Upper lobe of right lung (tissue), 1 donor: ENCODE measurements around the gene ARID3B. TPM values are rescaled to one million over a fixed set of nuclear protein-coding genes. Genes with fewer than 3 reads are reported as not detected.

Experiments used
- ATAC-seq: fragments of 200-7000 bp; cut with Tn5 transposase; one replicate; pipeline ENCODE4 v1.9.1; 2020; ENCODE audit warnings: mild to moderate bottlenecking, moderate library complexity
- DNase-seq: peaks from one replicate; pipeline ENCODE4 v3.0.0-alpha.2; 2020
- H3K27ac ChIP-seq: fragments of 200-600 bp; one replicate; pipeline ENCODE4 v1.8.0; 2022
- H3K27me3 ChIP-seq: fragments of 200-600 bp; one replicate; pipeline ENCODE4 v1.8.0; 2022; ENCODE audit warnings: mild to moderate bottlenecking
- H3K36me3 ChIP-seq: fragments of 200-600 bp; one replicate; pipeline ENCODE4 v1.8.0; 2022
- H3K4me1 ChIP-seq: fragments of 200-600 bp; one replicate; pipeline ENCODE4 v1.8.0; 2022
- H3K4me3 ChIP-seq: fragments of 200-600 bp; one replicate; pipeline ENCODE4 v1.8.0; 2022; ENCODE audit warnings: mild to moderate bottlenecking
- H3K9me3 ChIP-seq: fragments of 200-600 bp; one replicate; pipeline ENCODE4 v1.8.0; 2022
- intact Hi-C: fragments of 100-400 bp; cut with DNase I; formaldehyde crosslinking; loops from one replicate; pipeline ENCODE4 v1.11.0; 2022
- total RNA-seq: library from RNA; stranded (reverse); fragmentation: NEBNext Ultra II Directional; extraction: Animal tissue kit (Norgen Biotek cat#: 25700); gene quantifications from one replicate; pipeline ENCODE4 v1.2.1, GENCODE V29; 2021
- TF ChIP-seq, protein P1 (sequence below): fragments of 200-600 bp; IDR thresholded peaks from one replicate; pipeline ENCODE4 v1.8.0; 2022; ENCODE audit warnings: antibody characterized with exemption
- donor health status: DM: no; HTN: yes; CAD: no; lungs with severe emphysema.

The ARID3B gene
- total RNA-seq, 1 donor from 2014 or later = 10.7 TPM

DNA sequence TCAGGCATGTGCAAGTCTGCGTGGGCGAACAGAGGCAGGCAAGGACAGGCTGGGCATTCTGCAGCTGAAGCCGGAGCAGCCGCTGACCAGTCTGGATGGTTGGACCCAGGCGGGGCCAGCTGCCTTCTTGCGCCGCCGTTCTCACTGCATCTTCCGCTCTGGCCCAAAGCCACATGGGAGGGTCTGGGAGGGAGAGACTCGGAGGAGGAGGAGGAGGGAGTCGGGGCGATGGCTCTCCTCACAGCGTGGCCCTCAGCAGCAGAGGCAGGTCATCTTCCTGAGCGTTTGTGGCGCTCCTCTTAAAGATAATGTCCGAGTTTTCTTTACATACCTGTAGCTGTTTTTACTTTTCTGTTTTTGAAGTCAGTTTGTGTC lies 80.5 kb downstream of the ARID3B start:
- intact Hi-C loops = no loop called here
- DNase-seq = peak; percentile 53
- Histone ChIP-seq H3K4me3 (no peak overlapping the region), H3K9me3 (no peaks in the 10 kb centered on the region), H3K27ac (no peak overlapping the region), H3K27me3 (no peaks in the 10 kb centered on the region), H3K36me3 (peaks cover 77% of the 10 kb centered on the region), H3K4me1 (peaks cover 50% of the 10 kb centered on the region)
- TF ChIP-seq, protein P1, sequence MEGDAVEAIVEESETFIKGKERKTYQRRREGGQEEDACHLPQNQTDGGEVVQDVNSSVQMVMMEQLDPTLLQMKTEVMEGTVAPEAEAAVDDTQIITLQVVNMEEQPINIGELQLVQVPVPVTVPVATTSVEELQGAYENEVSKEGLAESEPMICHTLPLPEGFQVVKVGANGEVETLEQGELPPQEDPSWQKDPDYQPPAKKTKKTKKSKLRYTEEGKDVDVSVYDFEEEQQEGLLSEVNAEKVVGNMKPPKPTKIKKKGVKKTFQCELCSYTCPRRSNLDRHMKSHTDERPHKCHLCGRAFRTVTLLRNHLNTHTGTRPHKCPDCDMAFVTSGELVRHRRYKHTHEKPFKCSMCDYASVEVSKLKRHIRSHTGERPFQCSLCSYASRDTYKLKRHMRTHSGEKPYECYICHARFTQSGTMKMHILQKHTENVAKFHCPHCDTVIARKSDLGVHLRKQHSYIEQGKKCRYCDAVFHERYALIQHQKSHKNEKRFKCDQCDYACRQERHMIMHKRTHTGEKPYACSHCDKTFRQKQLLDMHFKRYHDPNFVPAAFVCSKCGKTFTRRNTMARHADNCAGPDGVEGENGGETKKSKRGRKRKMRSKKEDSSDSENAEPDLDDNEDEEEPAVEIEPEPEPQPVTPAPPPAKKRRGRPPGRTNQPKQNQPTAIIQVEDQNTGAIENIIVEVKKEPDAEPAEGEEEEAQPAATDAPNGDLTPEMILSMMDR = no peak
- ATAC-seq = no peak

DNA sequence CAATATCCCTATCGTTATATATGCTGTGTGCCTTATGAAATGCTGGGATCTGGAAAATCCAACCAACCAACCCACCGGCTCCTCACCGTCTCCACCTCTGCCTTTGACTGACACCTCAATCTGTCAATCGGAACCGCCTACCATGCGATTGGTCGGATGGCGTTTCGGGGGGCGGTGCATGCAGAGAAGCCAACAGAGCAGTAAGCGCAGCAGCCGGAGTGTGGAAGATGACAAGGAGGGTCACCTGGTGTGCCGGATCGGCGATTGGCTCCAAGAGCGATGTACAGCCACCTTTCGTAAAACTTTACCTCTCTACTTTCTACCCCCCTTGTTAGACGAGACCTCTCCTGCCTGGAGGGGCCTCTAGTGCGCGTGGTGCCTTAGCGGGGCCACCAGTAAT lies 80.9 kb downstream of the ARID3B start:
- H3K4me3 ChIP-seq = no peak overlapping the region
- intact Hi-C loops = no loop called here
- H3K27me3 ChIP-seq = no peaks in the 10 kb centered on the region
- no peak overlapping the region for H3K27ac ChIP-seq
- TF ChIP-seq, protein P1 = no peak
- peaks cover 46% of the 10 kb centered on the region for H3K4me1 ChIP-seq
- no peak for ATAC-seq
- H3K9me3 ChIP-seq = no peaks in the 10 kb centered on the region
- peaks cover 81% of the 10 kb centered on the region for H3K36me3 ChIP-seq
- peak; percentile 61 for DNase-seq

DNA sequence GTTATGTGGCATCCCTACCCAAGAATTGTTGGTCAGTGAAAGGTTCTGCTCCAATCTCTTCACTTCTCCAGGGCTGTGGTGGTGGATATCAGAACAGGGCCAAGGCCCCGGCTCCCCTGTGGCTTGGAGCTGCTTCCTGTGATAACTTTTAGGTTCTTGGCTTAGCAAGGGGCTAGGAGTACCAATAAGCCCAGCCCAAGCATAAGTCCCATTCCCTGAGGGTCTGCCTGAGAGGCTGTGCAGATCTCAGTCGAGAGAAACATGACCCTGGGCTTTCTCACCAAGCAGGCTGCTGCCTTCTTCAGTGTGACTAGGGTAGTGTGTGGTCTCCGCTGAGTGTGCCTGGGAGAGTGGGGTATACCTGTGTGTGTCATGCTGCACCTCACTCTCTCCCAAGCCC lies 81.7 kb downstream of the ARID3B start:
- intact Hi-C loops = no loop called here
- Histone ChIP-seq H3K9me3 (no peaks in the 10 kb centered on the region), H3K4me3 (no peak overlapping the region), H3K27ac (no peak overlapping the region), H3K27me3 (no peaks in the 10 kb centered on the region), H3K36me3 (peaks cover 90% of the 10 kb centered on the region), H3K4me1 (peaks cover 38% of the 10 kb centered on the region)
- no peak for ATAC-seq
- DNase-seq = no peak
- TF ChIP-seq, protein P1 = no peak

GRCh38 chr15:74624020-74624602 lies 83.1 kb downstream of the ARID3B start:
- H3K4me1 ChIP-seq = peaks cover 28% of the 10 kb centered on the region
- H3K9me3 ChIP-seq = no peaks in the 10 kb centered on the region
- TF ChIP-seq, protein P1 = no peak
- intact Hi-C loops = no loop called here
- ATAC-seq = peak; percentile 63
- no peaks in the 10 kb centered on the region for H3K27me3 ChIP-seq
- no peak overlapping the region for H3K4me3 ChIP-seq
- no peak overlapping the region for H3K27ac ChIP-seq
- peaks cover 100% of the 10 kb centered on the region for H3K36me3 ChIP-seq
- peak; percentile 64 for DNase-seq

DNA sequence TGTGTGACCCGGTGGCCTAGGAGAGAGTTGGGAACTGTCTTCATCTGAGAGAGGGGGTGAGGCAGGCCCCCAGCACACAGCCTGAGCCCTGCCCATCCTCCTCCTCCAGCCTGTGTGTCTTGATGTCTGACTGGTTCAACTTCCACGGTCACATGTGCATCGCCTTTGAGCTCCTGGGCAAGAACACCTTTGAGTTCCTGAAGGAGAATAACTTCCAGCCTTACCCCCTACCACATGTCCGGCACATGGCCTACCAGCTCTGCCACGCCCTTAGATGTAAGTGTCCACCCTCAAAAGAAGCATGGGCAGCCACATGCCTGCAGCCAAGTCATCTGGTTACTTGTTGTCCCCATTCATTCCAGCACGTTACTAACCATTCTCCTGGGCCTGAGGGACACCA lies 84.7 kb downstream of the ARID3B start:
- Histone ChIP-seq H3K27me3 (no peaks in the 10 kb centered on the region), H3K36me3 (peaks cover 100% of the 10 kb centered on the region), H3K27ac (no peak overlapping the region), H3K9me3 (no peaks in the 10 kb centered on the region), H3K4me1 (peaks cover 19% of the 10 kb centered on the region), H3K4me3 (no peak overlapping the region)
- intact Hi-C loops = loop anchor here (5.0 kb wide), 1 partner anchor 148 kb away; no protein-coding TSS in a partner anchor
- ATAC-seq (no peak), DNase-seq (peak; percentile 36)
- TF ChIP-seq, protein P1 = no peak

- H3K4me1 ChIP-seq = peaks cover 13% of the 10 kb centered on the region
- TF ChIP-seq, protein P1 = no peak
- no peaks in the 10 kb centered on the region for H3K9me3 ChIP-seq
- H3K4me3 ChIP-seq = no peak overlapping the region
- DNase-seq (peak; percentile 43), ATAC-seq (no peak)
- no peak overlapping the region for H3K27ac ChIP-seq
- H3K27me3 ChIP-seq = no peaks in the 10 kb centered on the region
- H3K36me3 ChIP-seq = peaks cover 100% of the 10 kb centered on the region
- intact Hi-C loops = loop anchor here (5.0 kb wide), 1 partner anchor 149 kb away; no protein-coding TSS in a partner anchor
These were observed 85.3 kb downstream of the ARID3B start for GRCh38 chr15:74626336-74626735.
